HG02885 (cell line): Measurements from ENCODE around the gene CXCR6.
A peak's percentile ranks its signal among the peaks of the same experiment; 100 is the strongest.

Experiments used
- ATAC-seq: cut with Tn5 transposase; IDR thresholded peaks from one replicate; pipeline ENCODE4 v1.9.1; 2021; ENCODE audit warnings: mild to moderate bottlenecking; ENCODE audit not compliant: unreplicated experiment, poor library complexity

Gene CXCR6

GRCh38 chr3:45943207-45943846 lies at the start of gene CXCR6:
Gene CXCR6 (plus strand): TSS chr3:45943464. CDS start chr3:45946482, 3,018 bp downstream.
- no peak for ATAC-seq

DNA sequence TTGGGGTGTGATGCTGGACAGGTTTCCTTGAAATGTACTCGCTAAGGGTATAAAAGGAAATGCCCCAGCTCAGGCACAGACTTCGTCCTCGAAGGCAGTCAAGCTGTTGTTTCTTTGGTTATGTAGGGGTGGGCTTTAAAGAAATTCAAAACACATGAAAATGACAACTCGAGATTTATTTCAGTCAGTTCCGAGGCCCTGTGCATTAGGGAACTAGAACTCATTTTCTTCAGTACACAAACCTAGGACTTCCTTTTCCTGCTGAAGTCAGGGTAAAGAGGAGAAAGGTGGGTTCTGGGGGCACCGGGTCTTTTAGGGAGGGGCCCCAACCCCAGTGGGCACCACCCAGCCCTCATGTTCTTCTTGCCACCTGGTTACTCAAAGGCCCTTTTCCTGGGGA lies 49.2 kb upstream of the CXCR6 start:
- ATAC-seq: no peak

DNA sequence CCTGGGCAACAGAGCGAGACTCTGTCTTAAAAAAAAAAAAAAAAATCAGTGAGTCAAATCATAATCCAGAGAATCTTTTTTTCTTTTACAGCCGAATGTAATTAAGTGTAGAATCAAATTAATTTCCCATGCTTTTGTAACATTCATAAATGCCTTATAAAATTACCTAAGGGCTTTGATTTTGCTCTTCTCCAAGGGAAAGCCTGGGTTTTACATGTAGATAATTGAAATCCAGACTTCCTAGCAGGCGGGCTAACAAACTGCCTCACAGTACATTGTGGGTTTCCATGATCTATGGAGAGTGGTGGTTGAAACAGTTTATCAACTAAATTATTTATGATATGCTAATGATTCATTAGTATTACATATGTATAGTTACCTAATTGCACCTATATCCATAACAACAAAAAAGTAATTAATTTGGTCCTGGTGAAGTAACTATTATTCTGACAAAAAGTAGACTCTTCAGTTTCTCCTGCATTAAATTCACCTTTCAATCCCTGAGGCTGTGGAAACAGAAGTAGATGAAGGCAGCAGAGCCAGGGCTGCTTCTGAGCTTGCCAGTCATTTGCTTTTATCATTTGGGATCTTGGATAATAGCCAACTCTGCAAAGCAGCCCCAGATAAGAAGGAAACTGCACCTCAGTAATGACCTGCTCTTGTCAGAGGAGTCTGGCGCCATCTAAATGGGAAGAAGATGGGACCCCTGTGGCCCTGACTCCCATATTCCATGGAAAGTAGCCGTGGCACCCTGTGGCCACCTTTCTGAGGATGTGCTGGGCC lies 47.4 kb upstream of the CXCR6 start:
- ATAC-seq: no peak

- ATAC-seq: no peak
Observed at GRCh38 chr3:45896956-45897355, 46.3 kb upstream of the CXCR6 start.

DNA sequence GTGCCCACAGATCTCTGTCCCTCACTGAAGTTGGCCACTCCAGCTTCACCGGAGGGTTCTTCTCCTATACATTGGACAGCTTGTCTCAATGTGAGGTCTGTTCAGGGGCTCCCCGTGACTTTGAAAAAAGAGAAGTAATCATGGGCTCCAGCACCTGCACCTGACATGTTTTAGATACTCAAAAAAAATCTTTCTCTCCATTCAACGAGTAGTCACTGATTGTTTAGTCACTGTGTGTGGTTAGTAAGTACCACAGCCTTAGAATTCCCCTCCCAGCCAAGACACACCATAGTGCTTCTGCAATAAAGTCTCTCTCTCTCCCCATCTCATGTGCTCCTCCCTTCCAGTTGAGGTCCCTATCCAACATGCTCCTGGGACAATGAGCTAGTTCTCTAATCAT lies 38.3 kb upstream of the CXCR6 start:
- ATAC-seq: no peak

- ATAC-seq: no peak
Observed at GRCh38 chr3:45905755-45906154, 37.5 kb upstream of the CXCR6 start.

GRCh38 chr3:45906681-45907407 lies 36.4 kb upstream of the CXCR6 start:
- ATAC-seq: no peak

DNA sequence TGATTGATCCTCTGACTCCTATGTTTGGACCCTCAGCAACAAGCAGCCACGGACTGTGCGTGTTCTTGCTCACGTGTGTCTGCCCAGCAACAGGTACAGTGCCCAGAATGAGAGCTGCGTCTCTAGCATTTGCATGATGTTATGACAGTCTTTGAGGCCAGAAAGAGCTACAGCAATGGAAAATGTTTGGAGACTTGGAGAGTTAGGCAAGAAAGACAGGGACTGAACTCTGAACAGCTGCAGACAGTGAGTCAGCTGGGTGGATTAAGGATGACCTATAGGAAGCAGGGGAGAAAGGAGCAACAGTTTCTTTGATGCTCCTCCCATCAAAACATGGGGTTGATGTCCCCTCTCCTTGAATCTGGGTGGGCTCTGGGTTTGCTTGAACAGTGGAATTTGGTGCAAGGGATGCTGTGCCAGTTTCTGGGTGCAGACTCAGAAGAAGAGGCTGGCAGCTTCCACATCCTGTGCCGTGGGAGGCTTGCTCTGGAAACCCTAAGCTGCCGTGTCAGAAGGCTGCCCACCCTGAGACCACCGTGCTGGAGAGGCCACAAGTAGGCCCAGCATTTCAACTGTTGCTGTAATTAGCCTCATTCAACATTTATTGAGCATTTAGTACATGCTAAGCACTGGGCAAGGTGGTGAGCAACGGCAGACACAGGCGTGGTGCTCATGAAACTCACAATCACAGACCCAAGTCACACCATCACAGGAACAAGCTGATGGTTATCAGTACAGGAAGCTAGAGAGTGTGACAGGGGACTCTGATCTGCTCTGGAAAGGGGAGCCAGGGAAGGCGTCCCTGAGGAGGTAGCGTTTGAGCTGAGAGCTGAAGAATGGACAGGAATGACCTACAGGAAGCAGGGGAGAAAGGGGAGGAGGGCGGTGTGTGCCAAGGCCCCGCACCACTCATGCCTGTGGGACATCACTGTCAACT lies 35.2 kb upstream of the CXCR6 start:
- ATAC-seq: no peak

DNA sequence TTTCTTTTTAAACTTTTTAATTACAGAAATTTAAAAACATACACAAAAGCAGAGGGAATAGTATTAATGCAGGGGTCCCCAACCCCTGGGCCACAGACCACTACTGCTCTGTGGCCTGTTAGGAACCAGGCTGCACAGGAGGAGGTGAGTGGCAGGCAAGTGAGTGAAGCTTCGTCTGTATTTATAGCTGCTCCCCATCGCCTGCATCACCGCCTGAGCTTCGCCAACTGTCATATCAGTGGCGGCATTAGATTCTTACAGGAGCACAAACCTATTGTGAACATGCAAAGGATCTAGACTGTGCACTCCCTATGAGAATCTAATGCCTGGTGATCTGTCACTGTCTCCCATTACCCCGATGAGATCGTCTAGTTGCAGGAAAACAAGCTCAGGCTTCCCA lies 34.5 kb upstream of the CXCR6 start:
- ATAC-seq: no peak

DNA sequence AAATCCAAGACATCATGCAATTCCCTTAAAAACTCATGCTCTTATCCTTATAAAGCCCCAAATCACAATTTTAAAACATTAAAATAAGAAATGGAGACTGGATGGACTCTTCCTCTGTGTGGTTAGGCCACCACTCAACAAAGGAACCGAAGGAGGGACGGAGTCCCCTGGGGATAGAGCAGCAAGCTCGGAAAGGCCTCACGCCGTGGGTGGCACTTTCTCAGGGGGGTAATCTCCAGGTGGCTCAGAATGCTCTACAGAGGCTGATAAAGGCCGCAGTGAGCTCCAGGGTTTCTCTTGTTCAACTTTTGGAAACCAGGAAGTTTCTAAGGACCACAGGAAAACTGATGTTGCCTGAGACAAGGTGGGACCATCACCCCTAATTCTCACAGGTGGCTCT lies 33.7 kb upstream of the CXCR6 start:
- no peak for ATAC-seq

DNA sequence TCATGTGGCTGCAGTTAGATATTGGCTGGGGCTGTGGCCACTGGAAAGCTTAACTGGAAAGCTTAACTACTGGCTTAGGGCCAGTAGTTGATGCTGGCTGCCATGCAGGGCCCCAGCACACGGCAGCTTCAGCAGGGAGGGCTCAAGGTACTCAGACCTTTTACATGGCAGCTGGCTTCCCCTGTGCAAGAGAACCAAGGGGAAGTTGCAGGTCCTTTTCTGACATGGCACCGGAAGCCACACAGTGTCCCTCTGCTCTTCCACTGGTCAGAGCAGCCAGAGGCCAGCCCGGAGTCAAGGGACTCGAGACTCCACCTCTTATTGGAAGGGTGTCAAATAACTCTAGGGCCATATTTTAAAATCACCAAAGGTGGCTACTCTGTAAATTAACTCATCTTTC lies 32.4 kb upstream of the CXCR6 start:
- no peak for ATAC-seq

- ATAC-seq: no peak
Observed at GRCh38 chr3:45911511-45912226, 31.6 kb upstream of the CXCR6 start.

DNA sequence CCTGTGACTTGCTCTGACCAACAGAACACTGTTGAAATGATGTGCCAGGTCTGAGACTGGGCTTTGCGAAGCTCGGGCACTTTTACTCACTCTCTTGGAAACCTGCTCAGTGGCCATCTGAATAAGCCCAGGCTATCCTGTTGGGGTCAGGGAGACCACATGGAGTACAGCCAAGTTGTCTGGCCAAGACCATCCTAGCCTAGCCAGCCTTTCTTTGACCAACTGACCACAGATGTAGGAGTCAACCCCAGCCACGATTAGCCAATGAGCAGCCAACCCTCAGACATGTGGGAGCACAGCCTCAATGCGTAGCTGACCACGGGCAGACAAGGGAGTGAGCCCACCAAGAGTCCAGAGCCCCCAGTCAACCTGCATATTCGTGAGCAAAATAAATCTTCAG lies 30.8 kb upstream of the CXCR6 start:
- no peak for ATAC-seq

DNA sequence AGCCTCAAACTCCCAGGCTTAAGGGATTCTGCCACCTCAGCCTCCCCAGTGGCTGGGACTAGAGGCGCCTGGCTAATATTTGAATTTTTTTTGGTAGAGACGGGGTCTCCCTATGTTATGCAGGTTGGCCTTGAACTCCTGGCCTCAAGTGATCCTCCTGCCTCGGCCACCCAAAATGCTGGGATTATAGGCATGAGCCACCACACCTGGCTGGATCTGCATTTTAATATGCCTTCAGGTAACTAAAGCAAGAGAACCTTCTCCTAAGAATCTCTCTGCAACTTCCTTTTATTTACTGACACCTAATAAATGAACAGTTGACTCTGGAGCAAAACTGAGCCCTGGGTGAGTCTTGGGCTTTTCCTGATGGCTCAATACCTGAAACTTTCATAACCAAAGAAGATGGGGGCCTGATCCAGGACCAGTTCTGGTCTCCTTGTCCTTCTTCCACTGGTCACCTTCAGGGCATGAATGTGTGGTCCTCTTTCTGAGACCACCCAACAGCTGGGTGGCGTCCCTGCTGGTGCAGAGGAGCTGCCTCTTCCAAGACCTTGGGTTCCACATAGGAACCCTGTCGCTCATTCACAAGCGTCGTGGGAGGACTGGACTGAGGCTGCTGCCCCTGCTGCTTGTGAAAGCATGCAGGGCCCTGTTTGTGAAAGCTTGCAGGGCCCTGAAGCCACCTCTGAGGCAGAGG lies 28.8 kb upstream of the CXCR6 start:
- ATAC-seq: no peak

DNA sequence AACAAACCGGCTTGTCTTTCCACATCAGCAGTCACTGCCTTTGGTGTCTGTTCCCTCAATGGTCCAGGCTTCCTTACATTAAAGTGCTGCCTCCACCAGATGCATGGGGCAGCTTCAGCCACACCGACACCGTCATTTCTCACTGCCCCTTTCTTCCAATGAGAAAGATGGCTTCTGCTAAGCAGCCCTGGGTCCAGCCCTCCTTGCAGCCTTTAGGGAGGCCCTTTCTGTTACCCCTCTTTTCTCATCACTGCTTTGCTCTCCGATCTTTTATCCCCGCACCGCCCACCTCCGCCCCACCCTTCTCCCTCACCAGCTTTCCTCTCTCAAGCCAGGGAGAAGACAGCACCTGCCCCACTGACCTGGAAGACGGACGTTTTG lies 28.2 kb upstream of the CXCR6 start:
- ATAC-seq: no peak

DNA sequence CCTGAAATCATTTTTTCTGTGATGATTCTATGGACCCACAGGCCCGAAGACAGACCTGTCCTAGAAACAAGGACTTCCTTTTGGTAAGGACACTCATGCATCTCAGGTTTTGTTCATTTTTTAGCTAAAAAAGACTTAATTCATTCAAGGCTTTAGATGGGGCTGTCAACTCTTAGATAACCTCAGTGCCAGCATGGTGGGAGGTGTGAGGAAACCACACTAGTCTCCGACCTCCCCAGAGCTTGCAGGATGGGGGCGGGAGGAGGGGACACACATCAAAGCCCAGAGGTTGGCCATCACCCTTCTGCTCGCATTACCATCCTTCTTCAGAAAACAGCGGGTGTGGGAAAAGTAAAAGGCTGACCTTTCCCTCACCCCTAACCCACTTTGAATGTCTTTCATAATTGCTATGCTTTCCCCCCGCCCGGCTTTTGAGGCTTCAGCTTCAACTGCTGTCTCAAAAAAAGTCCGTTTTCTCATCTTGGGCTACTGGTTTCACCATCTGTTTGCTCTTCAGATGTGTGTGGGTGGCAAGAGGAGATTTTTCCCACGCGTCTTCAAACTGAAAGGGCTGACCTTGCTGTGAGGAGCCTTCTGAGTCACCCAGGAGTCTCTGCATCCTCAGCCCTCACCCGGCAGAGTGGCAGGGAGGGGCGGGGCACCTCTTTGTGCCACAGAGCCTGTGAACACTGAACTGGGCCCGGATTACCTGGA lies 27.6 kb upstream of the CXCR6 start:
- ATAC-seq: peak; percentile 93

- ATAC-seq: no peak
Observed at GRCh38 chr3:45917146-45917898, 25.9 kb upstream of the CXCR6 start.
